GM21381 (cell line): ENCODE results near the gene LRRC9.
"Not testable (repeated sequence)": the region's sequence is repeated elsewhere in the genome, so short reads cannot be mapped to it uniquely, and the experiment has no call there.

ENCODE experiments used
- ATAC-seq: cut with Tn5 transposase; IDR thresholded peaks from one replicate; pipeline ENCODE4 v1.9.1; 2021; ENCODE audit warnings: mild to moderate bottlenecking, moderate library complexity; ENCODE audit not compliant: unreplicated experiment

Gene LRRC9

DNA sequence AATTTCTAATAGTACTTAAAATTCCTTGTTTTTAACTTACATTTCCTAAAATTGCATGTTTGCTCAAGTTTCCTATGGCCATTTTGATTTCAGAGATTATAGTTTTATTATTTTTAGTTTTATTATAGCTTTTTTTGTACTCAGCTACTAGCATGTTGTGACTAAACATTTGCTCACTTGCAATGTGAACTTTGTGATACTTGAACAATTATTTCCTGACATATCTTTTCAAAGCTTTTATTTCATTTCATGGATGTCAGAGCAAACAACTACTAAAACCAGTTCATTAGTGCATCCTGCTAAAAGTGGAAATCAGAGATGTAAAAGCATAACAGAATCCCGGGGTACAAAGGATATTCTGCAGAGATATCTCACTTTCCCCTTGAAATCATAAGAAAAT is 138.1 kb downstream of the LRRC9 start:
- no peak for ATAC-seq

DNA sequence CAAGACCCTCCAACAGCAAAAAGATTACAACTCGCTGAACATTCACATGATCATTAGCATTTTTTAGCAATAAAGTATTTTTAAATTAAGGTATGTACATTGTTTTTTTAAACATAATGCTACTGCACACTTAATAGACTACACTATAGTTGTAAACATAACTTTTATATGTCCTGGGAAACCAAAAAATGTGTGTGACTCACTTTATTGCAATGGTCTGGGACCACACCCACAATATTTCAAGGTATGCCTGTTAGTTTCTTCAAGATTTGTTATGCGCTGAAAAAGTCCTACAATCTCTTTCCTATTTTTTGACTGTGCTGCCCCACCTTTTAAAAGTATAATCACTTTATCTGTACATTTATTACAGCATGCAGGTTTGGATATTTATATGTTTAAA is 141.4 kb downstream of the LRRC9 start:
- ATAC-seq = no peak

DNA sequence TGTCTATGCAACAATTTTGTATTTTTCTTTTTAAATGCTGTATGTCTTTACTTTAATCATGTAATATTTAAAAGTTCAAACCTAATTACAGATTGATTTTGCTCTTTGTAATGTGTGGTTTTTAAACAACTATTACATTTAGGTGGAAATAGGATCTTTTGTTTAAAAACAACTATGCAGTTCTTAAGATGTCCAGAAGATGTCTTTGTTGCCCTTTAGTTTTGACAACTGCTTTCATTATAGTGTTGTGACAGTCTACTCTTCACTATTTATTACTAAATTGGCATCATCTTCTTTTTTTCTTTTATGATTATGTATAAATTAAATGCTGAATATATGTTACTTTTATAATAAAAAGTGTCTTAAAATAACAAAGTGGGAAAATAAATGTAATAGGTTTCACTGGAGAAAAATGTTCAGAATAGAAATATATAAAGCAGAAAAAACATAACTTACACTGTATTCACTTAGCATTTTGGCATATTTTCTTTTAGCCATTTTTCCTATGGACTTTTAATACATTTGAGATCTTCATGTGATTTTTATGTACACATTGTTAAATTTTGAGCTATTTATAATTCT is 144.6 kb downstream of the LRRC9 start:
- peak; percentile 58 for ATAC-seq

DNA sequence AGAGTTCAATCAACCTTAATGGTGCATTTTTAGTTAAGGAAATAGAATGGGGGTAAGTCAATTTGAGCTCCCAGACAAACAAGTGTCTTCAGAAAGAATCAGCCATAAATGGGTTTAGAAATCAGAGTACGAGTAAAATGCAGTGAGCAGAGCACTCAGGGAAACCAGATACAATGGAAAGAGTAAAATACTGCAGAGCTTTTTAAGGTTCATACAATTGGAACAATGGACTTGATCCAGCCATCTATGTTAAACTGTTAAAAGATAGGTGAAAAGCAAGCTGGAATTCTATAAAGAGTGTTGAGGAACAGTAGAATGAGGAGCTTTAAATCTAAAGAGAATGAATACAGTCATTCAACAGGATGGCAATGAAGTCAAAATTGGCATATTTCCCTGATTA is 147.9 kb downstream of the LRRC9 start:
- ATAC-seq = no peak

DNA sequence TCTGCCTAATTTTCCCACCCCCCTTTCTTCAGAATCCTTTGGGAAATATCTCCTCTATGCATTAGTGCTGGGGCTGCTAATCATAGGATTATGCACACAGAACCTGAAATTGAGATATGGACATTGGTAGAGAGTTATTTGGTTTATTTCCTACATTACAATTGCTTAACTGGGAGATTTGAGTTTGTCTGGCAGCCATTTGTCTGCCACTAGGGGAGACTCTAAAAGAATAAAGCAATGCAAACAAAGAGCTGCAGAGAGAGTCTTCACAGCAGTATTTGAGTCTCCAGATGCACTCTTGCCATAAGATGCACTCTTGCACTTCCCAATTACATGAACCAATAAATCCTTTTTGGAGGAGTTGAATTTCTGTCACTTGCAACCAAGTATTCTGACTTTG is 159.8 kb downstream of the LRRC9 start:
- no peak for ATAC-seq

DNA sequence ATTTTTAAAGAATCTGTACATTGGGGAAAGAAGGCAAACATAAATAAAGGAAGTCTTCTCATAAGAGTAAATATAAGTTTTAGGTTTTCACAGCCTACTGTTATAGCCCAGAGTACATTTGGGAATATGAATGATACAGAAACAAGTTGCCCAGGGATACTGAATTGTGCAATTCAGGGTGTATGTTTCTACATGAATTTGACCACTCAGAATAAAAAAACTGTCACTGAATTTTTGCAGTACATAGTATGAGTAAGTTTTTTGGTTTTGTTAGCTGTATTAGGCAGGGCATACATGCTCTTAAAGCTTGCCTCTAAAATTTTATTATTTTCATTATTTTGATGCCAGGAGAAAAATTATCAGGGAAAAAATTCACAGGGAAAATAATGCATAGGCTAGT is 165.1 kb downstream of the LRRC9 start:
- ATAC-seq = no peak

DNA sequence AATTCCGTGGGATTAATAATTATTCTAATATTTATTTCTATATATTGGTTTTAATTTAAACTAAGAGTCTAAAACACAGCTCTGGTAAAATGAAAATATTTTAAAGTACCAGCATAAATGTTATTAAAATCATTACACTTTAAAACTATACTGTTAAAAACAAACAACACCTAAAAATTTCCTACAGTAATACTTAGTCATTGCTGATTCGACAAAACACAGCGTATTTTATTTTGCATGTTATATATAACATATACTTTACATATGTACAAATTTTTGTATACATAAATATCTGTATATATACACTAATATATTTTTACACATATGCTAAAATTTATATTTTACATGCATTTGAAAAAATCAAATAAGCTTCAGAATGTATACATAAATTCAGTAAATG is 165.7 kb downstream of the LRRC9 start:
- ATAC-seq = no peak

DNA sequence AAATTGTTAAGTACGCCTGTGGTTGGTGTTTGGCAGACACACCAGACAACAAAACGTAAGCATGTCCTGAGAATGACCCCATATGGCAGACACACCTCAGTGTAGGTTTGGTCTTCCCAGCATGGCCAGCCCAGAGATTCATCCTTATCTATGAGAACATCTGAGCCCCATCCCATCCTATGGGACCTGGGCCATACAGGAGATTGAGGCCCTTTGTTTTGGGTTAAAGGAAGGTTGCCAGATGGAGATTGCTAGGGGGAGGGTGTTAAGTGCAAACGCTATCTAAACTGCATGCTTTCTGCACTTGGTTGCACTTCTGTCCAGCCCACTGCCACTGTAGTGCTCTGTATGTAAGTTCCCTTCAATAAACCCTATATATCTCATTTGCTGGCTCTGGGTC is 167.7 kb downstream of the LRRC9 start:
- ATAC-seq = no peak

DNA sequence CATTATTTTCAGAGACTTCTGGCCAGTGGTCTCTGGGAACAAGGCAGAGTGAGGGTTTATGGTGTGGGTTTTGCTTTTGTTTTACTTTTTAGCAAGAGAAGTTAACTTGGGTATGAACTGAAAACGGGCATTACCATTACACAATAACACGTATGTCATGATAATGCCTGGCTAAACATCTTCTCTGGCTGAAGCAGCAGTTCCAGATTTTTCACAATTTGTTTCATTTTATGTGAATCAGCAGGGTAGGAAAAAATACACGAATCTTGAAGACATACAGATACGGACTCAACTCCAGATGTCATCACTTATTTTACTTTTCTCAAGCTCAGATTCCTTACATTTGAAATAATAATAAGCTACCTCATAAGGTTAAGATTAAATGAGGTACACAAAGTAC is 169.3 kb downstream of the LRRC9 start:
- no peak for ATAC-seq

DNA sequence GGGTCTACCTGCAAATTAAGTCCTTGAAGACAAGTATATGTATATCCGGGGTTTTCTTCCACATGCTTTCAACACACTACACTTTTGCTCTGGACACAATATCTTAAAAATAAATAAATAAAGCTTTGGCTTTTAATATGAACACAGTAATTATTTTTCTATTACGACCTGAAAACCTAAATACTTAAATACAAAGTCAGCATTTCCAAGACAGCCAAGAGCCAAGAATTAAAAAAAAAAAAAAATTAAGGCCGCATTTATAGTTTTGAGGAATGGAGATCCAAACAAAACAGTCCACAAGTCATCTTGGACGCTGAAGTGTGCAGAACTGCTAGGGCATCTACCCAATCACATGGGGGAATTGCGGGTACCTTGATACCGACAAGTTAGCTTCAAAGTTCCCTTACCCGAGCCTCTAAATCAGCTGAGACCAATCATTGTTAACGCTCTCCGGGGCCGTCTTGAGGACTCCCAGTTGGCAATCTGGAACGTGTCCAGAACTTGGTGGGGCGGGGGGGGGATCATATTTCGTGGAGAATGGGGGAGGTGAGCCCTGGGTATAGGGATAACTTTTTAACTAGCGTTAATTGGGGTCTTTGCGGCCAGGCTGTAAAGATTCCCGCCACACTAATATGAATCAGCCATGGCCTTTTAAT is 171.0 kb downstream of the LRRC9 start:
- no peak for ATAC-seq

DNA sequence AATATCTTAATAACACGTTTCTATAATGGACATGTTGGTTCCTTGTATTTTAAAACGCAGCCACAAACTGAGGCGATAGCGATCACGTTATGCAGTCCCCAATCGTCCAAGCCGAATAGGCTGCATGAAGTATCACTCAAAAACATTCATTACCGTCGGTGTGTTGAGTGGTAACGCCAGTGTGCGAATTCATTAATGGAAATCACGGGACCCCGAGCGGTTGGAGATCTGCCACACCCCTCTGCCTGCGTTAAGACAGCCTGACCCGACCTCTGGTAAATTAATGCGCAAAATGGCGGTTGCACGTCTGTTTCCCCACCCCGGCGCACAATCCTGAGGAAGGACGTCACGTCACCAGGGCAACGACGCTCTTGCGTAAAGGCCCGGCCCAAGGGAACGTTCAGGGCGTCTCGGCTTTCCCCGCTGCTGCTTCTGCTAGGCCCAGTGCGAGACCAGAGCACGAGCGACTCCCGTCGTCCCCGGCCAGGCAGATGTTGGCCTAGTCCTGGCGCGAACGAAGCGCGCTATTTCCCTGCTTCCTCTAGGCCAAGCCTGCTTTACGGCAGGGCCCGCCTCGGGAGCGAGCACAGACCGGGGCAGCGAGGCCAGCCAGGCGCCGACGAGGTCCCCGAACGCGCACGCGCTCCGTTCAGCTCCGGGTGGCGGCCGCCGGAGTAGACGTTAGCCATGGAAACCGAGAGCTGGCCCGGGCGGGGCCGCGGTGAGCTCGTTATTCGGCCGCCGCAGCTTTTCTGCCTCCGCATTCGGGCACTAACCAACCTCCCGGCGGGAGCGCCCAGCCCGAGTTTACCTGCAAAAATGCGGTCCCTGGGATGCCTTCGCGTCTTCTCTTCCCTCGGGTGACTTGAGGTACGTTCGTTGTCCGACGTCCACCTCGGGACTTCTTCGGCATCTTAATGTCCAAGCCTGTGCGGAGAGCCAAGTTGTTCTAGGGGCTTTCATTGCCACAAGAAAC is 171.9 kb downstream of the LRRC9 start, which contains the start of gene PCNX4:
PCNX4 (plus strand) TSS at position 374 of the 976 bp plus-strand sequence. CDS start 15,716 bp downstream, outside the sequence.
- peak; percentile 96 for ATAC-seq

DNA sequence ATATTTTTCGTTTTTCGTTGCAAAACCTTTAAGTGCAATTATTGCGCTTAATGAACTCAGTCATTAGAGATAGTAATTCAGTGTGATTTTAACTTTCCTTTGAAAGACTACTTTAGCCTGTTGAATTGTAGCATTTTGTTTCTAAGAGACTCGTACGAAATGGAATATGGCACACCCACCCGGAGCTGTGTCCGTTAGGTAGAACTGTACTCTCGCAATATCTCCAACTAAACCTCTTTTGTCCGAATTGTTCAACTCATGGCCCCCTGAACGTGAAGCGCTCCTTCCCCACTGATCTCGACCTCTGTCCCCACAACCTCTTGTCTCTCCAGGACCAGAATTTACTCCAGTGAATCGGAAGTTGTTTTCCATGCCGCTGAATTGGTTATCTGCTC is 172.6 kb downstream of the LRRC9 start:
- ATAC-seq = no peak

DNA sequence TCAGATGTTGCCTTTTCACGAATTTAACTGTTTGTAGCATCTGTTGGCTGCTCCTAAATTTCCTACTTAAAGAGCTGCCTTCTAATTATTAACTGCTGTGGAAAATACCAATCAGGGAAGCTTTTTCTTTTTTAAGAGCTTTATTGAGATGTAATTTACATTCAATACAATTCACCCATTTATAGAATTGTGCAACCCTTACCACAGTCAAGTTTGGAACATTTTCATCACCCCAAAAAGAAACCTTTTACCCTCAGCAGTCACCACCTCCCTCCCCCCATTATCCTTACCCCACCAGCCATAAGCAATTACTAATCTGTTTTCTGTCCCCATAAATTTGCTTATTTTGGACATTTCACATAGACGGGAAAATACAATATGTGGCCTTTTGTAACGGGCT is 173.1 kb downstream of the LRRC9 start:
- no peak for ATAC-seq

DNA sequence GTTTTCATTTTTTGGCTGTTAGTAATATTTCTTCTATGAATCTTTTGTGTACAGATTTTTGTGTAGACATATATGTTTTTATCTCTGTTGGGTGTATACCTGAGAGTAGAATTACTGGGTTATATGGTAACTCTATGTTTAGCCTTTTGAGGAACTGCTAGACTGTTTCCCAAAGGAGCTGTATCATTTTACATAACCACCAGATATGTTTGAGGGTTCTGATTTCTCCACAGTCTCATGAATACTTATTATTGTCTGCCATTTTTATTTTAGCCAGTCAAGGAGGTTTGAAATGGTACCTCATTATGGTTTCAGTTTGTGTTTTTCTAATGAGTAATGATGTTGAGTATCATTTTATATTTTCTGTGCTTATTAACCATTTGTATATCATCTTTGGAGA is 173.7 kb downstream of the LRRC9 start:
- ATAC-seq = no peak

DNA sequence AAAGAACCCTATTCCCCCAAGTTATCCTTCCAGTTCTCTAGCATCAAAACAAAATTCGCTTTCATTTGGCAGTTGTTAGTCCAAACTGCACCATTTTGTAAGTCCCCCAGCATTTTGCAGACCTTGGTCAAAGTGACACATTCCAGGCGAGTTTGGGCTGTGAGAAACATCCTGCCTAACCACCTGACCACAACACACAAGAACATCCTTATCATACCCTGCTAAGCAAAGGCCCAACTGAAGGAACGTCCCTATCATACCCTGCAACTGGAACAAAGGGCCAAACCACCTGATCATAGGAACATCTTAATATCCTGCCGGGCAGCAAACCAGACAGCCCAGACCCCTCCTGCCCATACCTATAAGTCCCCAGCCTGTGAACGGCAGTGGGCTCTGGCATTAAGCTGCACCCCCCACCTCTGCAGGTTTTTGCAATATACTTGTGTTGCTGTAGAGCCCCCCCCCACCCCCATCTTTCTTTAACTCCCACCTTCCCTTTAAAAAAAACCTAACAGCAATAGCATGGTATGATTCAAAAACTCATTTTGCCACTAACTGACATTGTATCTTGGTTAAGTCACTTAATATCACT is 174.5 kb downstream of the LRRC9 start:
- no peak for ATAC-seq

DNA sequence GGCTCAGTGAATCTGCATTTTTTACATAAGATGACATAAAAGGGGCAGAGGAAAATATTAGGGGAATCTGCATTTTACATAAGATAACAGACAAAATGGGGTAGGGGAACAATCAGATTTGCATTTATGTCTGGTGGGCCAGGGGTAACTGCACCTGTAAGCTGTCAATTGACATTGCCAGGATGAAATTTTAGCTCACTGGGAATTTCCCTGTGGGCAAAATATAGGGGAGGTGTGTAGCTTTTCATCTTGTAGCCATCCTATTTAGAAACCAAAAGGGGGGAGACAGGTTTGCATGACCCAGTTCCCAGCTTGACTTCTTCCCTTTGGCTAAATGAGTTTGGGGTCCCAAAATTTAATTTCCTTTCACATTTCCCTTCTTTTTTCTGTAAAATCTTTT is 175.3 kb downstream of the LRRC9 start:
- ATAC-seq = no peak

DNA sequence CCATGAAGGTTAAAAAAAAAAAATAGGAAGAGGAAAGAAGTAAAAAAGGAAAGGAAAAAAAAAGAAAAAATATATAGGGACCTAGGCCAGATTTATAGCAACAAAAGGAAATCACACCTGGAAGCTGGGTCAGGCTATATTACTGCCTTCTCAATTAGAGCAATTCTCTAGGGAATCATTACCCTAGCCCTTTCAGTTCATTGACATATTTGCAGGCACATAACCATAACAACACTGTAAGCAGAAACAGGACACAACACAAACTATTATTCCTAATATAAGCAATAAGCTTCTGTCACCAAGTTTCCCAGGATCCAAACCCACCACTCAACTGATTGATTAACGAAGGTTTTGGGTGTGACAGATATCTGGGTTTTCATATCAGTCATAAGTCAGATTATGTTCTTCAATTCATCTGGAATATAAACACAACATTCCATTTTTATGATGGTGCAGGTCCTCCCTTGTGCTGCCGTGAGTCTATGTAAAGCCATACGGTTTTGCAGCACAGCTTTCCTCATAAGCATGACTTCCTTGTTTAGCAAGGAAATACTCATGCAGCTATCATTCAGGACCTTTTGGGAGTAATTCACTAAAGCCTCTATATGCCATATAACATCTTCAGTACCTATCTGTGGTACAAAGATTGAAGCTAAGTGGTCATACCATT is 176.0 kb downstream of the LRRC9 start:
- ATAC-seq = no peak

DNA sequence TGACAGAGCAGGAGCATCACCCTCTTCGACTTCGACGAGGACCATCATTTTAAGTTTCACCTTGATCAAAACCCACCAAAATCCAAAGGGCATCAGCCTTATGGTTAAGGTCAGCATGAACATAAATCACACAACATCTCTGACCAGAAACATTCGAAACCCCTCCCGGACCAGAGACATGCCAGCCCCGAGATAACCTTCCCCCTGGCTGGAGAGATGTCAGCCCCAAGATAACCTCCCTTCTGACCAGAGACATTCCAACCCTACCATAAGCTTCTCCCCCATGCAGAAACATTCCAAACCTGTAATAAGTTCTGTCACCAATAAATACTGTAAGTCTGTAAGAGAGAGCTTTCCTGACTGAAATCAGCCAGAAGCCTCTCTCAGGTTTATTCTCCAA is 178.0 kb downstream of the LRRC9 start:
- no peak for ATAC-seq

DNA sequence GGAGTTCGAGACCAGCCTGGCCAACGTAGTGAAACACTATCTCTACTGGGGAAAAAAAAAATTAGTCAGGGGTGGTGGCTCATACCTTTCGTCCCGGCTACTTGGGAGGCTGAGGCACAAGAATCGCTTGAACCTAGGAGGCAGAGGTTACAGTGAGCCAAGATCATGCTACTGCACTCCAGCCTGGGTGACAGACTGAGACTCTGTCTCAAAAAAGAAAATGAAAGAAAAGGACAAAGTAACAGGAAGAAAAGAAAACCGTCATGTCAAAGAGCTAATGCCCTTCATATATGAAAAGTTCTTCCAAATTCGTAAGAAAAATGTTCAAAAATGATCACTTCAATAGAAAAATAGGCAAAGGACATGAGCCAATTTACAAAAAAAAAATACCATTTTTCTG is 179.9 kb downstream of the LRRC9 start:
- ATAC-seq = not testable (repeated sequence)

DNA sequence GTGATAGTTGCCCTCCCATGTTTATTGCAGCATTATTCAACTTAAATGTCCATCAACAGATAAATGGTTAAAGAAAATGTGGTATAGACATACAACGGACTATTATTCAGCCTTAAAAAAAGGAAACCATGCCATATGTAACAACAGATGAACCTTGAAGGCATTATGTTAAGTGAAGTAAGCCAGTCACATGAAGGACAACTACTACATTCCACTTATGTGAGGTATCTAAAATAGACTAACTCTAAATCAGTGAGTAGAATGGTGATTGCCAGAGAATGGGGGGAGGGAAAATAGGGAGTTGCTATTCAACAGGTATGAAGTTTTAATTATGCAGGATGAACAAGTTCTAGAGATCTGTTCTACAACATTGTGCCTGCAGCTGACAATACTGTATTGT is 181.8 kb downstream of the LRRC9 start:
- ATAC-seq = no peak

DNA sequence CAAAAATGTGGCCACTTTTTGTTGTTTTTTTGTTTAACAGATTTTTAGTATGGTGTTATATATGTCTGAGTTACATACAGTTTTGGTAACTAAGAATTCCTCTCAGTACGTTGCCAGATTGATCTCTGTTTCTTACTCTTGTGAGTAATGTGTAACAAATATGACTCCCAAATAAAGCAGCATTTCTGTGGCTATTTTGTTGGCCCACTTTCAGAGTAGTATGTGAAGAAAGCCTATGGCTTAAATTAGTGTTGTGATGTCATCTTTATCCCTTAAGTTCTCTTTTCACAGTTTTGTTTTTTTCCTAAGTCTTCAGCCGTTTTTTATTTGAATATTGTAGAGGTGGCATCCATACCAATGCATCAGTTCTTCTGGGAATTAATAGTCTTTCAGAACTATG is 182.4 kb downstream of the LRRC9 start:
- no peak for ATAC-seq
